Activated CD4-positive, alpha-beta T cell treated with anti-CD3 and anti-CD28 coated beads for 4 hours (primary cell): ENCODE measurements around the gene NEMF.
"Not testable (repeated sequence)": the region's sequence is repeated elsewhere in the genome, so short reads cannot be mapped to it uniquely, and the experiment has no call there.

Experiments used
- DNase-seq, 2 donors: peaks; one replicate each; pipeline ENCODE4 v3.0.0-alpha.2; 2020

The NEMF gene

DNA sequence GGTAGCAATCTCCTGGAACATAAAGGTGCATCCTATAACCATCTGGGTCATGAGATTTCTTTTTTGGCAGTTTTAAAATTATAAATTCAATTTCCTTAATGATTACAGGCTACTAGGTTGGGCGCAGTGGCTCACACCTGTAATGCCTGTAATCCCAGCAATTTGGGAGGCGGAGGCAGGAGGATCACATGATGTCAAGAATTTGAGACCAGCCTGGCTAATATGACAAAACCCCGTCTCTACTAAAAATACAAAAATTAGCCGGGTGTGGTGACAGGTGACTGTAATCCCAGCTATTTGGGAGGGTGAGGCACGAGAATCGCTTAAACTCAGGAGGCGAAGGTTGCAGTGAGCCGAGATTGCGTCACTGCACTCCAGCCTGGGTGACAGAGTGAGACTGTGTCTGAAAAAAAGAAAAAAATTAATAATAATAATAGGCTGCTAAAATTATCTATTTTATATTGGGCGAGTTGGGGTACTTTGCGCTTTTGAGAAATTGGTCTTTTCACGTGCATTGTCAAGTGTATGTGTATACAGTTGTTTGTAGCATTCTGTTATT lies 23.1 kb upstream of the NEMF start:
- no peak for DNase-seq

DNA sequence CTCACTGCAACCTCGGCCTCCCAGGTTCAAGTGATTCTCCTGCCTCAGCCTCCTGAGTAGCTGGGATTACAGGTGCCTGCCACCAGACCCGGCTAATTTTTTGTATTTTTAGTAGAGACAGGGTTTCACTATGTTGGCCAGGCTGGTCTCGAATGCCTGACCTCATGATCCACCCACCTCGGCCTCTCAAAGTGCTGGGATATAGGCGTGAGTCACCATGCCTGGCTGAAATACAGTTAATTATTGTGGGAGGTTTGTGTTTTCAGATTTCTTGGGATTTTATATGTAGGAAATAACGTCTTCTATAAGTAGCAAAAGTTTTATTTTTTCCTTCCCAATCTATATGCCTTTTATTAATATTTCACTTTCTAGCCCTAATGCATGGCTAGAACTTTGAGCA lies 21.0 kb upstream of the NEMF start:
- not testable (repeated sequence) for DNase-seq

DNA sequence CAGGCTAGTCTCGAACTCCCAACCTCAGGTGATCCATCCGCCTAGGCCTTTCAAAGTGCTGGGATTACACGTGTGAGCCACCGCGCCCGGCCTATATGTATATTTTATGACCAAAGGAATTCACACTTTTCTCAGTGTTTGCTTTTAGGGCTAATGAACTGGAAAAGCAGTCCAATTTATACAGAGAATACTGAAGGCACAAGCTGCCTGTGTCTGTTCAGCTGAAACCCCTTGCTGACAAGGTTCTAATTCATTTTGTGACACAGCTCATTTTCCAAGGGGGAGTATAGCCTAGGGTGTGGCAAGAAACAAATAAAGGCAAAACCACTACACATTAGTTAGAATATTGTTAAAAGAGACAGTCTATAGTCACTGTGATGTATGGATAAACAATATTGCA lies 18.3 kb upstream of the NEMF start:
- DNase-seq, result no peak

DNA sequence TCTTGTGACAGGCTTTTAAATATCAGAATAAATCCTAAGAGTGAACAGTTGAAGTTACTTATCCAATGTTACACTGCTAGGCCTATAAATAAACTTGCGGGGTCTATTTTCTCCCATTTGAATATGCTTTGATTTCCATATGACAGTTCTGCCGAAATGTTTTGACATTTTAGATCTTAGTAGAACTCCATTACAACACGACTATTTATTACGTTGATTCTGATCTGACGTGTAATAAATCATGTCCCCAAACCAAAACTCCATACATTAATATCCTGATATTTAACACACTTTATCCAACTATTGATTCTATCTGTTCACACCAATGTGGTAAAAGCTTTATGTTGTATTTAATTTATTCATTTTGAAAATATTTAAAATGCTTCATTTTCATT lies 16.1 kb upstream of the NEMF start:
- no peak for DNase-seq

DNA sequence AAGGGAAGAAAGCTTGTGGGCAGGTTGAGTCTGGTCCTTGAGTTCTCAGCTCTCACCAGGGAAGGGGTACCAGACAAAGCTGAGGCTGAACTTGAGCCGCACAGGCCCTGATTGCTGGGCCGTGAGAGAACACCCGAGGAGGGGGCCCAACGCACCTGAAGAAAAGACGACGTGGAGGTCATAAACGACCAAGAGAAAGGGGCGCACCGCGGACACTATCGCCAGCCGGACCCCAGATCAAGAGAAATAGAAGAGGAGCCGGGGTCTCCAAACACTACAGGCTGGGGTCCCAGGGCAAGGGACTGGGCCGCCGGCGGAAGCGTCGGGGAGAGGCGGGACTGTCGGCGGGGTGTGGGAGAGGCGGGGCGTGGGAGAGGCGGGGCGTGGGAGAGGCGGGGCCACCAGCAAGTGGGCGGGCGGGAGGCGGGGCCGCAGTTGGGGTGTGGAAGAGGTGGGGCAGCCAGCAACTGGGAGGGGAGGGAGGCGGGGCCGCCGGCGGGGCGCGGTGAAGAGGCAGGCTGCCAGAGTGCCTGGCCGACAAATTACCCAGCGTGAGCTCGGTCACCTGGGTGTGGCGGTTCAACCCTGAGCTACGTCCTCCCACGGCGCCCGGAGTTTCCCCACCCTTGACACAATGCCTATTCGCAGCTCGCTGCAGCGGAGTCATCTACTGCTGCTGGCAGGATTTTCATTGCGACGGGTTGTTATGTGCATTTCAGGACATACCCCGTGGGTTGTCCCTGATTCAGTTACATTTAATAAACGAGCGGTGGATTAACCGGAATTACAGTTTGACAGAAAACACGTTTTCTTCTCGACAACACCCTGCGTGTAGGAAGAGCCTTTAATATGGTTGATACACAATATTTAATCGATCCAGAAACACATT lies 15.5 kb upstream of the NEMF start:
- DNase-seq, result peak; percentile 97 to 98

DNA sequence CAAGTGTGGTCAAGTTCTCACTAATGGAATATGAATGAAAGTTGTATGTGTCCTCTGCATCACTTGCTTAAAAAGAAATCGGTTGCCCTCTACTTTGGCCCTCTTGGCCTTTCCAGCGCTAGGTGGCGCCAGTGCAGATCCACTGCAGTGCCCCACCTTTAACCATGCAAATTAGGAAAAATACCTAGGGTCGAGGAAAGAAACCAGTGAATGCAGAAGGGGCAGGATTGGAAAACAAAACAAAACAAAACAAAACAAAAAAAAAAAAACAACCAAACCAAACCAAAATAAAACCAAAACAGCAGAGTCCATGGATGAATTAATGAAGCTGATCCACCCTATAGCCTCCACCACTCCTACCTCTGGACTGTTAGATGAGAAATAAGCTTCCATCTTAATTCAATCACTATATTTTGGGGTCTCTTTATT lies 12.9 kb upstream of the NEMF start:
- peak; percentile 72 to 83 for DNase-seq

DNA sequence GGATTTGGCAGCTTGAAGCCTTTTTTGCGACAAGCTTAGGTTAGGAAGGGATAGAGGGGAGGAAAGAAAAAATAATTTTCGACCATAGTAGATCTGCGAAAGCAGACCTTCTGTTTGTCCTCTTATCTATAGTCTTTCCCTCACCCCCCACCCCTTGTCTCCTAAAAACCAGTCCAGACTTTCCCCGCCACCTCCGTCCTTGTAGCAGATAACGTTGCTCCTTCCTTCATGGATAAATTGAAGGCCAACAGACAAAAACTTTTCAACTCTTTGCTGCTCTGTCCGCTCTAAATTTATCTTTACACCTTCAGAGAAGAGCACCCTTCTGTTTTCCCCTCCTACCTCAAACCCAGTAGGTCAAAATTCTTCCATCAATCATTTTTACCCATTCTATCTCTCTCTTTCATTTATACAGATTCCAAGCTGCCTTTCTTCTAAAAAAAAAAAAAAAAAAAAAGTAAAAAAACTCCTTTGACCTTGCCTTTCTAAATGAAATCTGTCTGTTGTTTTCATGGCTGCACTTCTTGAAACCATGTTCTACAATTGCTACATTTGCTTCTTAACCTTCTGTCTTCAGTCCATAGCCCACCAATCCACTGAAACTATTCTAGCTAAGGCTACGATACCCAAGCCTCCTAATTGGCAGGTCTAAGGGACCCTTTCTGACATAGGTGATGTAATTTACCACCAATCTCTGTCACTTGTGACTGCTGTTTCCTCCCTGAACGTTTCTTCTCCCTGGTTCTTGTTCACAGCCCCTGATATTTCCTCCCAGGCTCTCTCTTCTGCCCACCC lies 11.1 kb upstream of the NEMF start:
- no peak for DNase-seq

DNA sequence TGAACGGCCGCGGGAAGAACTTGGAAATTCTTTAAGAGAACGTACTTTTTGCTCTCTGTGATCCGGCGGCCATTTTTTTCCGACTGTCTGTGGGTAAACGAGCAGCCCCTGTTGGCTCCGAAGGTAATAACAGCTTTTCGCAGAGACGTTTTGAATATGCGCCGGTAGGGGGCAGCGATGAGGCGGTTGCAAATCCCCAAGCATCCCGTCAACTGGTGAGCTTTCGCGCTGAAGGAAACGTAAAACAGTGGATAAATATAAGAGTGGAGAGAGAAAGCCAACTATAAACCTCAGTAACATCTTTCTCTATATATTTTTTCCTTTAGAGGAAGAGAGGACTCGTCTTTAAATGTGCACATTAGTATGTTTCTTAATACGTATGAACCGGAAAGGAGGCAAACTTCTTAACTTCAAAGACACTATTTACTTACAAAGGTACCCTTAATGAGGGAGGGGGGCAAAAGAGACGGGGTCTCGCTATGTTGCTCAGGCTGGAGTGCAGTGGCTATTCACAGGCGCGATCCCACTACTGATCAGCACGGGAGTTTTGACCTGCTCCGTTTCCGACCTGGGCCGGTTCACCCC lies 9.6 kb upstream of the NEMF start:
- DNase-seq, result peak; percentile 82 to 85

DNA sequence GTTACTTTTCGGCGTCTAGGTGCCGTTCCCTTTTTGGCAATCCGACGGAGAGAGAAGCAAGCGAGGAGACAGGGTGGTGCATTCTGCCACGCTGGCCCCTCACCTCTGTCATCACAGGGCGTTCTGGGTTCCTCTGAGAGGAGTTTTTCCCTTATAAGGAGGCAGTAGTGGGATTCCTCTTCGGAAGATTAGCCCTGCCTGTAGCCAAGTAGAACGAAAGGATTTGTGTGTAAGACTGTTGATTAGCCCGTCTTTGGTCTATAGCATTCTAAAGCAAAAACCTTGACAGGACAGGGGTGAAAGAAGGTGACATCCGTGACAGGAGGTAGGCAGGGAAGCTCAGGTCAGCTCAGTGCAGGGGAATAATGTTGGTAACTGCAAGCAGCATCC lies 9.1 kb upstream of the NEMF start:
- DNase-seq, result peak; percentile 57 to 59

DNA sequence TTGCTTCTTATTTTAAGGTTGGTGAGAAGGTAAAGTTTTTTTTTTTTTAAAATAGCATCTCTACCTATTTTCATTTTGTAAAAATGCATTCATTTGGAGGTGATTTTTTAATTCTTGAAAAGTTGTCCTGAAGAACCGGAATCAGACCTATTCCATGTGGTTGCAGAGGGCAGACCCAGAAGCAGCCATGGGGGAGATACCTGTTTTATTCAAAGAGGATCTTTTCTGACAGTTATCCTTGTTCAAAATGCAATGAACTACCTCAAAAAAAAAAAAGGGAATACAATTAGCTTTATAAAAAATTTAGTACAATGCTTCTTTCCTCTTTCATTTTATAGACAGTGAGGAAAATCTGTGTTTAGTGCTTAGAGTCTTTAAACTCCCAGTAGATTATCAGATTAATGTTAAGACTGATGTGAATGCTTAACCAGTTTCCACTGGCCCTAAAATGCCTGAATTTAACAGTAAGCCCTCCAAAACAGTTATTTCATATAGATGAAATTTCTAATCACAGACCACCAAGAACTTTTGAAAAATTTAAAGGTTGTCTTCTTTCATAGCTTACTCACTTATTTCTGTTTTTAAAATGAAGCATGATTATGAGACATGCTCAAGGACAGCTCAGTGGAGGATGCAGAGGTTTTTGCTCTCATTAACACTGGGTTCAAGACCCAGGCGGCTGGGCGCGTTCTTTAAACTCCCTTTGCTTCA lies 8.6 kb upstream of the NEMF start:
- no peak for DNase-seq

DNA sequence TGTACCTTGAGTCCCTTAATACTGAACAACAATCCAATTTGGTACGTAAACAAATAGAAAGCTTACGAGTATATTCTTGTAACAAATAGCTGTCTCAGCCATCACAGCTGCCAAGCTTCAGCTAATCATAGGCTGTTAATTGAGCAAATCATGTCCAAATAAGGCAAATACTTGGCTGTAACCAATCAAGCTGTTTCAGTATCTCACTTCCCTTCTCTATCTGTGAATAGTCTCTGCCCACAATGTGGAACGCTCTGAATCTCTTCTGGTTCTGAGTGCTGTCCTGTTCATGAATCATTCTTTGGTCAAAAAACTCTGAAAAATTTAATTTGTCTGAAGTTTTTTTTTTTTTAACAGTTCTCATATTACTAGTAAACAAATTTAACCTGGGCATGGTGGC lies 5.8 kb upstream of the NEMF start:
- DNase-seq, result no peak

DNA sequence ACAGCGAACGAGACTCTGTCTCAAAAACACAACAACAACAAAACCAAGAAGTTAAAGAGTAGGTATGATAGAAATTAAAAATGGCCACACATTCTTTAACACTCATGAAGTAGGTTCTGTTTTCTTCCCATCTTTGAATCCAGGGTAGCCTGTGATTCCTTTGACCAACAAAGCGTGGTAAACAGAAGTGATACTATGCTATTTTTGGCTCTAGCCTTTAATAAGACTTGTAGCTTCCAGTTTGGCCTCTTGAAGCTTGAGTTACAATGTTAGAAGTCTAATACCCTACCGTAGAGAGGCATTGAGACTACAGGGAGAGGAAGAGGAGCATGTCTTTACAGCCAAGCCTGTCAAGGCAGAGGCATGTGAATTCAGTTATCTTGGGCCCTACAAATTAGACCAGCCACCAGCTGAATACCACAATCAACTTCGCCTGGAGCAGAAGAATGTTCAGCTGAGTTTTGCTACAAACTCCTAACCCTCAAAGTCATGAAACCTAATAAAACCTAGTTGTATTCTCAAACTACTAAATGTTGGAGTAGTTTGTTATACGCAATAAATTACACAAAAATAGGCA lies 4.9 kb upstream of the NEMF start:
- DNase-seq, result no peak

DNA sequence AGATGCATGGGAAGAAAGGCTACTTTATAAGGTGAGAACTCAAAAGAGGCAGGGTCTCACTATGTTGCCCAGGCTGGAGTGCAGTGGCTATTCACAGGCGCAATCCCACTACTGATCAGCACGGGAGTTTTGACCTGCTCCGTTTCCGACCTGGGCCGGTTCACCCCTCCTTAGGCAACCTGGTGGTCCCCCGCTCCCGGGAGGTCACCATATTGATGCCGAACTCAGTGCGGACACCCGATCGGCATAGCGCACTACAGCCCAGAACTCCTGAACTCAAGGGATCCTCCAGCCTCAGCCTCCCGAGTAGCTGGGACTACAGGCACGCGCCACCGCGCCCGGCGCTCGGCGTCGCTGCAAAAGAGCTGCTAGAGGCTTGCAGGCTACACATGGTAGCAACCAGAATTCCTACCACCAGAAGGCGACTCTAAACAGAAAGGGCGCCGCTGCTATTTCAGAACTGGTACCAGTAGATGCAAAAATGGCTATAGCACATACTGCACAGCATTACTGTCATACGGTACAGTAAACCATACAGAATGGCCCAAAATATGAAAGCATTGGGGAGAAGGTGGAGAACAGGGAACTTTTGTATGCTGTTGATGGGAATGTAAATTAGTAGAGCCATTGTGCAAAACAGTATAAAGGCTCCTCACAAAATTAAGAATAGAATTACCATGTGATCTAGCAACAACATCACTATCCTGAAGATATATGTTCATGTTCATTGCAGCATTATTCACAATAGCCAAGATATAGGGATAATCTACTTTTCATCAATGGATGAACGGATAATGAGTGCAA lies 1.2 kb upstream of the NEMF start:
- peak; percentile 68 to 71 for DNase-seq

DNA sequence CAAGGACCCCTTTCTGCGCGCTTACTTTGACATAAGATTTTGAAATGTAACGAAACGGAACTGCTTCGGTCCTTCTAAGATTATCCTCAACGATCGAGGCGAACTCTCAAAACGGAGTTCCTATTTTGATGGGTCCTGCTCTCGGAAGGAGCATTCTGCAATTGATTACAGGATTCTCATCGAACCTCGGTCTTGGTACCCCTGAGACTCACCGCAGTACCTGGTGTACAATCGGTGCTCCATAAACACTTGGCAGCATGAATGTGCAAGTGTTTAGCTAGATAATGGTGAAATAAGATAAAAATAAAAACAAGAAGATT lies 530 bp upstream of the NEMF start:
- no peak for DNase-seq

DNA sequence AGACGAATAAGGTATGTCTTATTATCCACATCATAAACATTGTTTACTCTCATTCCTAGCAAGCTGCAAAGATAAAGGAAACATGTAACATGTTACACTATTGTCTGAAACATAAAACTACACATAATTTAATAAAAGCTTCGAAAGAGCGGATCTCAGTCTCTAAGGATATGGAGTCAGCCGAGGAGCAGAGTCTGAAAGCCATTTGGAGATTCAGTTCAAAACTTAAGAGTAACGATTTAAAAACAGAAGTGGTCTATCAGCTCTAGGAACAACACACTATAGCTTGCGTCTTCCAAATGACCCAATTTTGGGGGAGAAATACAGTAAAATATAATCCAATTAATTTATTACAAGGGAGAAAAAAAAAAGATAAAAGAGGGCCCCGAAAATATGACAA lies 775 bp downstream of the NEMF start:
- no peak for DNase-seq

DNA sequence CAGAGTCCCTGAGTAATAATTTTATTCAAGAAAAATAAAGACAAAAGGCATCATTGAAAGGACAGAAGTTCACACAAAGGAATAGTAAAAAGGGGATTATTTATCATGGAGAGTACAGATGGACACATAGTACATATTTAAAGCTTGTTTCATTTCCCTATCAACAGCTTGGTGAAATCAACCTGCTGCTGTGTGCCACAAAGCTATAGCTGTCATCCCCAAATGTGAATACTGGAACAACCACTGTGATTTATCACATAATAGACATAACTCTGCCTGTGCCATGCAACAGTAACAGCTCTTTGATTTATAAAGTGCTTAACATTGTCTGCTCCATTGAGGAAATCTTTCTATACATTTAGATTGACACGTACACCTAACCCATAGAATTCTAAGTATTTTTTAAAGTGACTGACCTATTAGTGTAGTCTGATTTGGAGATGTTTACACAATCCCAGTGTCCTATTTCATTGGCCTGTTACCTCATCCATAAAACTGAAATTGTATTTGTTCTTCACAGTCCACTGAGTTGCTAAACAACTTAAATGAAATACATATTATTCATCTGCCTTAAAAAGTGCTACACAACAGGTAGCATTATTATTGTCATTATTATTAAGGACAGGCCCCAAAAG lies 3.3 kb downstream of the NEMF start:
- no peak for DNase-seq

DNA sequence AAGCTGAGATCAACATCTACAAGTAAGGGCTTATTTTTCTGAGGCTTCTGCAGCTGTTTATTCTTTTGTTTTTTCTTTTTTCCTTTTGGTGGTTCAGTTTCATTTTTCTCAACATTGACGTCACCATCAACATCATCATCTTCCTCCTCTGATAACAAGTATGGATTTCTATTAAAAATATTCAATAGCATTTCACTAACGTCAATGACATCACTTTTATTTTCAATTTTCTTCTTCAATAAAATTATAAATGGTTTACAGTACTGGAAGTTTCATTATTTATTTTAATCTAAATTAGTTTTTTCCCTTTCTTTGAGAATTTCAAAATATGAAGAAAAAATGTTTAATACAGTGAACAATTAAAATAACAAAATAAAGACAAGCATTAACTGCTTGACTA lies 23.9 kb downstream of the NEMF start:
- no peak for DNase-seq

DNA sequence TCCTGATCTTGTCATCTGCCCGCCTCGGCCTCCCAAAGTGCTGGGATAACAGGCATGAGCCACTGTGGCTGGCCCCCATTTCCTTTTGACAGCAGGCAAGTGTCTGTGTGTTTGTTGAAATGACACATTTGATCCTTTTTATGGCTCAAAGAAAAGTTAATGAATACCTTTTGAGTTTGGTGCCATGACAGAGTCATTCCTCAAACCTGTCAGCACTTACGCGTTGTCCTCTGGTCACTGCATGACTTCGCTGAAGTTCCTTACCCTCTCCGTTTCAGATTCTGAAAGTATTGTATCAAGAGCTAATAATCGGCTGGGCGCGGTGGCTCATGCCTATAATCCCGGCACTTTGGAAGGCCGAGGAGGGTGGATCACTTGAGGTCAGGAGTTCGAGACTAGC lies 32.4 kb downstream of the NEMF start:
- no peak for DNase-seq

DNA sequence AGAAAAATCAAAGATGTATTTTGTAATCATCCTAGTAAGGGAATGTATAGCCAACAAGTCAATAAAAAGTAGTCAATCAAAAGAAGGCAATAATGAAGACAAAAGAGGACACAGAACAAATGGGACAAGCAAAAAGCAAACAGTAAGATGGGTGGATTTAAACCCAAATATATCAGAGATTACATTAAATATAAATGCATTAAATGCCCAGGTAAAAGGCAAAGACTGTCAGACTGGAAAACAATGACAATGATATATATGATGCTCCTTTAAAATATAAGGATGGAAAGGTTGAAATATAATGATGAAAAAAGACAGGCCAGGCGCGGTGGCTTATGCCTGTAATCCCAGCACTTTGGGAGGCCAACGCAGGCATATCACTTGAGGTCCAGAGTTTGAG lies 35.7 kb downstream of the NEMF start:
- DNase-seq, result no peak

DNA sequence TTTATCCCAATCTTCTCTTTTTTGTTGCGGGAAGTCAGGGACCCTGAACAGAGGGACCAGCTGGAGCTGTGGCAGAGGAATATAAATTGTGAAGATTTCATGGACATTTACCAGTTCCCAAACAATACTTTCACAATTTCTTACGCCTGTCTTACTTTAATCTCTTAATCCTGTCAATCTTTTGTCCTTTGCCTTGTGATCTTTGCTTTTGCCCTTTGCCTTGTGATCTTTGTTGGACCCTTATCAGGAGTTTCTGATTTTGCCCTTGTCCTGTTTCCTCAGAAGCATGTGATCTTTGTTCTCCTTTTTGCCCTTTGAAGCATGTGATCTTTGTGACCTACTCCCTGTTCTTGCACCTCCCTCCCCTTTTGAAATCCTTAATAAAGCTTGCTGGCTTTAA lies 36.5 kb downstream of the NEMF start:
- DNase-seq, result not testable (repeated sequence)

DNA sequence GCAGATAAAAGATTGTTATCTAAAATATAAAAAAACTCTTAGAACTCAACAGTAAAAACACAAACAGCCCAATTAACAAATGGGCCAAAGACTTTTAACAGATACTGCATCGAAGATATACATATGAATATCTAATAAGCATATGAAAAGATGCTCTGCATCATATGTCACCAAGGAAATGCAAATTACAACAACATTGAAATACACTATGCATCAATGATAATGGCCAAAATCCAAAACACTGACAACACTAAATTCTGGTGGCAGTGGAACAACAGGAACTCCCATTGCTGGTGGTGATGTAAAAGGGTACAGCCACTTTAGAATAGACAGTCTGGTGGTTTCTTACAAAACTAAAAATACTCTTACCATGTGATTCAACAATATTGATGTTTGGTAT lies 43.8 kb downstream of the NEMF start:
- no peak for DNase-seq
